MM.1S (cell line): ENCODE data around the gene SCP2.

Source experiments
- DNase-seq: peaks from one replicate; pipeline ENCODE4 v3.0.0-alpha.2; 2015
- H2AFZ ChIP-seq: fragments of 300-600 bp; sonication (generic); 2 replicates; pipeline ENCODE4 v1.6.0; 2016; ENCODE audit warnings: antibody characterized with exemption, low read length
- H3F3A ChIP-seq: fragments of 300-600 bp; sonication (generic); 2 replicates; pipeline ENCODE4 v1.6.1; 2016; ENCODE audit warnings: mild to moderate bottlenecking, antibody characterized with exemption, low read length, moderate library complexity, mixed read lengths; ENCODE audit not compliant: insufficient read depth
- H3K27ac ChIP-seq: fragments of 300-600 bp; sonication (generic); 2 replicates; pipeline ENCODE4 v1.5.1; 2016; ENCODE audit warnings: mild to moderate bottlenecking, low read length
- H3K27me3 ChIP-seq: fragments of 300-600 bp; sonication (generic); replicated peaks from 2 replicates; pipeline ENCODE4 v1.6.0; 2016; ENCODE audit warnings: low read length; ENCODE audit not compliant: insufficient read depth
- H3K36me3 ChIP-seq: fragments of 300-600 bp; sonication (generic); replicated peaks from 2 replicates; pipeline ENCODE4 v1.6.1; 2016; ENCODE audit warnings: mild to moderate bottlenecking, low read length, mixed read lengths; ENCODE audit not compliant: insufficient read depth
- H3K4me1 ChIP-seq: fragments of 300-600 bp; sonication (generic); 2 replicates; pipeline ENCODE4 v1.6.1; 2016; ENCODE audit warnings: low read length, mixed read lengths
- H3K4me2 ChIP-seq: fragments of 300-600 bp; sonication (generic); 2 replicates; pipeline ENCODE4 v1.6.0; 2016; ENCODE audit warnings: low read depth, low read length
- H3K4me3 ChIP-seq: fragments of 300-600 bp; sonication (generic); 2 replicates; pipeline ENCODE4 v1.5.1; 2016; ENCODE audit warnings: low read length, mixed read lengths
- H3K79me2 ChIP-seq: fragments of 300-600 bp; sonication (generic); 2 replicates; pipeline ENCODE4 v1.6.1; 2016; ENCODE audit warnings: mixed run types, low read length, mixed read lengths
- H3K9ac ChIP-seq: fragments of 300-600 bp; sonication (generic); 2 replicates; pipeline ENCODE4 v1.6.1; 2016; ENCODE audit warnings: low read length, mixed read lengths
- H3K9me2 ChIP-seq: fragments of 300-600 bp; sonication (generic); replicated peaks from 2 replicates; pipeline ENCODE4 v1.6.1; 2016; ENCODE audit warnings: mild to moderate bottlenecking, low read length, mixed read lengths; ENCODE audit not compliant: insufficient read depth
- H3K9me3 ChIP-seq: fragments of 300-600 bp; sonication (generic); replicated peaks from 2 replicates; pipeline ENCODE4 v1.6.1; 2016; ENCODE audit warnings: mild to moderate bottlenecking, low read length, mixed read lengths; ENCODE audit not compliant: insufficient read depth
- H4K20me1 ChIP-seq: fragments of 300-600 bp; sonication (generic); 2 replicates; pipeline ENCODE4 v1.6.1; 2016; ENCODE audit warnings: mild to moderate bottlenecking, low read length, moderate library complexity, mixed read lengths; ENCODE audit not compliant: insufficient read depth
- EZH2 ChIP-seq: fragments of 300-600 bp; sonication (generic); optimal IDR thresholded peaks from 2 replicates; pipeline ENCODE3; 2017; ENCODE audit warnings: low read depth, mild to moderate bottlenecking, antibody characterized with exemption, low read length, mixed read lengths
- EZH2phosphoT487 ChIP-seq: fragments of 300-600 bp; sonication (generic); IDR thresholded peaks from 2 replicates; pipeline ENCODE4 v1.6.1; 2018; ENCODE audit warnings: antibody characterized with exemption, low read length
- TF ChIP-seq, protein P1 (sequence below): fragments of 300-600 bp; sonication (generic); IDR thresholded peaks from 2 replicates; pipeline ENCODE4 v1.5.1; 2016; ENCODE audit warnings: antibody characterized with exemption, low read length, mixed read lengths

Gene SCP2

DNA sequence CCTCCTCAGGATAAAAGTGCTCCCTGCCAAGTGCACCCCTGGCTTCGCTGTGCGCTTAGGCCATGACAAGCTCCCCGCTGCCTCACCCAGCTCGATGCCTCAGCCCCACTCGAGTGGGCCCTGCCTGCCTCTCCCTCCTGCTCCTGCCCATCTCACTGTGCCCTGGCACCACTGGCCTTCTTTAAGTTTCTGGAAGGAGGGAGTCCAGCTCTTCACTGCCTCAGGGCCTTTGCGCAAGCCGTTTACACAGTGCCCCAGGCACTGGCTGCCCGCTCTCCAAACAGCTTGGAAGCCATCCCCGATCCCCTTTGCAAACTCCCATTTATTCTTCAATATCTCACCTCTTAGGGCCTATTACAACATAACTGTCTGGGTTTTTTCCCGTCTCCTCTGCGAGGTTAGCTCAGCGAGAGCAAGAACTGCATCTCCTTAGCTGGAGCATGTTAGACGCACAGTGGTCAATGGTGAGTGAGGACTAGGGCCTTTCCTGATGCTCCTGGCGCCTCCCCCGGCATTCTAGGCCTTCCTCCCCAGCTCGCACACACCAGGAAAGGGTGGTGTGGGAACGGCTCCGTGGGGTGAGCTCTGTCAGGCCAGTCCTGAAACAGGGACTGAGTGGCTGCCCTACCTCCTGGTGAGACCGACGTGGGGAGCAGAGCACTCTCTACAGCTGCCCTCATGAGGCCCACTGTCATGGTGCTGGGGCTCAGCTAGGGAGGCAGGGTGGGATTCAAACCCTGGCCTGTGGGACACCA, 166.9 kb downstream of the SCP2 start:
- no peak overlapping the region for H2AFZ ChIP-seq
- DNase-seq, result no peak
- H3K4me1 ChIP-seq, result no peaks in the 10 kb centered on the region
- H3K27me3 ChIP-seq, result peaks cover 5% of the 10 kb centered on the region
- no peaks in the 10 kb centered on the region for H3K36me3 ChIP-seq
- H3K4me2 ChIP-seq, result no peak overlapping the region
- no peak overlapping the region for H3K9ac ChIP-seq
- H3K9me3 ChIP-seq, result no peaks in the 10 kb centered on the region
- no peaks in the 10 kb centered on the region for H3K9me2 ChIP-seq
- H3K27ac ChIP-seq, result no peak overlapping the region
- no peaks in the 10 kb centered on the region for H4K20me1 ChIP-seq
- H3F3A ChIP-seq, result no peaks in the 10 kb centered on the region
- H3K79me2 ChIP-seq, result no peaks in the 10 kb centered on the region
- TF ChIP-seq, protein P1, sequence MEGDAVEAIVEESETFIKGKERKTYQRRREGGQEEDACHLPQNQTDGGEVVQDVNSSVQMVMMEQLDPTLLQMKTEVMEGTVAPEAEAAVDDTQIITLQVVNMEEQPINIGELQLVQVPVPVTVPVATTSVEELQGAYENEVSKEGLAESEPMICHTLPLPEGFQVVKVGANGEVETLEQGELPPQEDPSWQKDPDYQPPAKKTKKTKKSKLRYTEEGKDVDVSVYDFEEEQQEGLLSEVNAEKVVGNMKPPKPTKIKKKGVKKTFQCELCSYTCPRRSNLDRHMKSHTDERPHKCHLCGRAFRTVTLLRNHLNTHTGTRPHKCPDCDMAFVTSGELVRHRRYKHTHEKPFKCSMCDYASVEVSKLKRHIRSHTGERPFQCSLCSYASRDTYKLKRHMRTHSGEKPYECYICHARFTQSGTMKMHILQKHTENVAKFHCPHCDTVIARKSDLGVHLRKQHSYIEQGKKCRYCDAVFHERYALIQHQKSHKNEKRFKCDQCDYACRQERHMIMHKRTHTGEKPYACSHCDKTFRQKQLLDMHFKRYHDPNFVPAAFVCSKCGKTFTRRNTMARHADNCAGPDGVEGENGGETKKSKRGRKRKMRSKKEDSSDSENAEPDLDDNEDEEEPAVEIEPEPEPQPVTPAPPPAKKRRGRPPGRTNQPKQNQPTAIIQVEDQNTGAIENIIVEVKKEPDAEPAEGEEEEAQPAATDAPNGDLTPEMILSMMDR, result no peak
- TF ChIP-seq EZH2 (no peak), EZH2phosphoT487 (no peak)
- no peak overlapping the region for H3K4me3 ChIP-seq

DNA sequence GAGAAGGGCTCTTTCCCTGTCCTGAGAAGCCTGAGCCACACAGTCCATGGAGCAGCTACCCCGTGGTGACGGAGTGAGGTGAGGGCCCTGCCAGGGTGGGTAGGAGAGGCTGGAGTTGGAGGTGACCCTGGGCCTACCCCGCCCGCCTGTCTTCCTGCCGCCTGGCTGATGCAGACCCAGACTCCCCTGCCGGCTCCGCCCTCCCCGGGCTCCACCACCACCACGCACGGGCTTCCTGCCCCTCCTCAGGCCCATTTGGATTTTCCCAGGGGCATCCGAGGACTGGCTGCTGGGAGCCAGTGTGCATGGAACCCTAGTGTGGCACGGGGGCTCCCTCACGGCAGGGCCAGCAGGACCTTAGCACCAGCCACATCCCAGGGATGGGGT, 167.4 kb downstream of the SCP2 start:
- Histone ChIP-seq H3F3A (no peaks in the 10 kb centered on the region), H4K20me1 (no peaks in the 10 kb centered on the region), H3K4me1 (no peaks in the 10 kb centered on the region), H3K27ac (no peak overlapping the region), H3K36me3 (no peaks in the 10 kb centered on the region), H3K9me3 (no peaks in the 10 kb centered on the region), H3K4me2 (no peak overlapping the region), H2AFZ (no peak overlapping the region), H3K27me3 (peaks cover 5% of the 10 kb centered on the region), H3K9ac (no peak overlapping the region), H3K79me2 (no peaks in the 10 kb centered on the region), H3K4me3 (no peak overlapping the region), H3K9me2 (no peaks in the 10 kb centered on the region)
- DNase-seq, result no peak
- TF ChIP-seq EZH2phosphoT487 (no peak), EZH2 (no peak)
- TF ChIP-seq, protein P1, result no peak
